HG03558 (cell line): Measurements from ENCODE around the gene ZNF587.
"Not testable (repeated sequence)": the region's sequence is repeated elsewhere in the genome, so short reads cannot be mapped to it uniquely, and the experiment has no call there.

Experiments
- ATAC-seq: cut with Tn5 transposase; IDR thresholded peaks from one replicate; pipeline ENCODE4 v1.9.1; 2021; ENCODE audit warnings: moderate number of reproducible peaks; ENCODE audit not compliant: unreplicated experiment; ENCODE audit errors: extremely low read depth

The ZNF587 gene

DNA sequence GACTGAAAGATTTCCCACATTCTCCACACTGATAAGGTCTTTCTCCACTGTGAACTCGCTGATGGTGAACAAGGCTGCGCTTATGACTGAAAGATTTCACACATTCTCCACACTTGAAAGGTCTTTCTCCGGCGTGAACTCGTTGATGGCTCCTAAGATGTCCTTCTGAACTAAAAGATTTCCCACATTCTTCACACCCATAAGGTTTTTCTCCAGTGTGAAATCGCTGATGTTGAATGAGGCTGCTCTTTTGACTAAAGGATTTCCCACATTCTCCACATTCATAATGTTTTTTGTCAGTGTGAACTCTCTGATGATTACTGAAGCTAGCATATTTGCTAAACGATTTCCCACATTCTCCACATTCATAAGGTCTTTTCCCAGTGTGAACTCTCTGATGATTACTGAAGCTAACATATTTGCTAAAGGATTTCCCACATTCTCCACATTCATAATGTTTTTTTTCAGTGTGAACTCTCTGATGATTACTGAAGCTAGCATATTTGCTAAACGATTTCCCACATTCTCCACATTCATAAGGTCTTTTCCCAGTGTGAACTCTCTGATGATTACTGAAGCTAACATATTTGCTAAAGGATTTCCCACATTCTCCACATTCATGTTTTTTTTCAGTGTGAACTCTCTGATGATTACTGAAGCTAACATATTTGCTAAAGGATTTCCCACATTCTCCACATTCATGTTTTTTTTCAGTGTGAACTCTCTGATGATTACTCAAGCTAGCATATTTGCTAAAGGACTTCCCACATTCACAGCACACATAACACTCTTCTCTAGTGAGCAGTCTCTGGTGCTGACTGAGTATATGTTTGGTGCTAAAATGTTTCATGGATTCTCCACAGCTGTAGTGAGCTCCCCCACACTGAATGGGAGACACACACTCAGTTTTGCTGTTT lies 24.5 kb downstream of the ZNF587 start:
- not testable (repeated sequence) for ATAC-seq

DNA sequence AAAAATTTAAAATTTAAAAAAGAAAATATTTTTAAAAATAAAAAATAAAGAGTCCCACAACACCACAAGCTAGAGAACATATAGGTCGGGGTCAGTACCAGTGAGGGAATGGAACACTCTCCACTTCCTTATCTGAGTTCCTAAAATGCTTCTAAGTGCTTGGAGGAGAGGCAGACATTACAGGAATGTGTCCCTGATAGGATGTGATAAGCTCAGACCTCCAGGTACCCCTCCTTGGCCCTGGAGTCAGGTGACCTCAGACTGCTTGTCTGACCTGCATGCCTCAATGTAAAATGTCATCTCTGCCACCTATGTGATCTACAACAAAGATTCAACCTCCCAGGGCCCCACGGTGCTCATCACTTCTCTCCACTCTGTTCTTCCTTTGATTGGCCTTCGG lies 36.4 kb downstream of the ZNF587 start:
- ATAC-seq, result no peak

DNA sequence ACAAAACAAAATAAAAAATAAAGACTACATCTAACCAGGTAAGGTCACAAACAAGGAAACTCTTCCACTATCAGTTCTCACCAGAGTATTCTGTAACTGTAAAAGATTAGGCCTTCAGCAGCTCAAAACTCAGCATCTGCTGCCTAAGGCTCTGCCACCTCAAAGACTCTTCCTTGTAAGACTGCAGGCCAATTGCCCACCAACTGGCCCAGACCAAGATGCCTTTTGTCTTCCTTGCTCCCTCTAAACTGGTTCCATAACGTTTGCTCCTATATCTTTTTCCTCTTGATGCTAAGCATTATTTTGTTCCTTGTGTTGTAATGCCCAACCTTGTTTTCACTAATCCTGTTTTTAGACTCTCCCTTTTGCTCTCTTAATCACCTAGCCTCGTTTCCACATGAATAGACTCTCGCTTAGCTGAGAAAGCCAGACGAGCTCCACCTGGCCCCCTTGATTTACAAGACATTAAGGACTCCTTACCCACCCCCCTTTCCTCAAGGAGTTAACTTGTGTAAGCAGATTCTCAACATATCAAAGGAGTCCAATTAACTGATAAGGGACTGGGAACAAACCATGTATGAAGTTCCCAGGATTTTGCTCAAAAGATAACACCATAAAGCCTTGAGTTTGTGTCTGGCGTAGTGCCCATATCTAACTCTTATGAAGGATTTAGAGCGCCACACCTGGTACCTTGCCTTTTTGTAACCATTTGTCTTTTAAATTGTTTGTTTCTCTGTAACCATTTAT lies 37.7 kb downstream of the ZNF587 start:
- no peak for ATAC-seq

DNA sequence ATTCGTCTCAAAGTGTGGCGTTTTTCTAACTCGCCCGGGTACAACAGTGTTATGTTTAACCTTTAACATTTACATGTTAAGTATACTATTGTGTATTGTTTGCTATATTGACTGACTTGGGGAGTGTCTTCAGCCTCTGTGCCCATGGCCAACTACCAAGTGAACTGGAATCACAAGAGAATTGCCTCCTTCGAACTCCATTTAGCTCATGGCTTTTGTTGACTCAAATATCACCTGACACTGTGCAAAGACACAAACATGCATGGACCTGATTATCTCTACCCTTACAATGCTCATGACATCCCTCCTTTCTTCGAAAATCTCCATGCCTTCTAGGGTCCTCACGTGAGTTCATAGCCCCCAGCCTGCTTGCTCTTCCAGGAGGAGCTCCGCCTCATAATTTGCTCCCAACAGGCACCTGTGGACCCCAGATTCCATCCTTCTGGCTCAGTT lies 38.5 kb downstream of the ZNF587 start:
- ATAC-seq, result no peak

DNA sequence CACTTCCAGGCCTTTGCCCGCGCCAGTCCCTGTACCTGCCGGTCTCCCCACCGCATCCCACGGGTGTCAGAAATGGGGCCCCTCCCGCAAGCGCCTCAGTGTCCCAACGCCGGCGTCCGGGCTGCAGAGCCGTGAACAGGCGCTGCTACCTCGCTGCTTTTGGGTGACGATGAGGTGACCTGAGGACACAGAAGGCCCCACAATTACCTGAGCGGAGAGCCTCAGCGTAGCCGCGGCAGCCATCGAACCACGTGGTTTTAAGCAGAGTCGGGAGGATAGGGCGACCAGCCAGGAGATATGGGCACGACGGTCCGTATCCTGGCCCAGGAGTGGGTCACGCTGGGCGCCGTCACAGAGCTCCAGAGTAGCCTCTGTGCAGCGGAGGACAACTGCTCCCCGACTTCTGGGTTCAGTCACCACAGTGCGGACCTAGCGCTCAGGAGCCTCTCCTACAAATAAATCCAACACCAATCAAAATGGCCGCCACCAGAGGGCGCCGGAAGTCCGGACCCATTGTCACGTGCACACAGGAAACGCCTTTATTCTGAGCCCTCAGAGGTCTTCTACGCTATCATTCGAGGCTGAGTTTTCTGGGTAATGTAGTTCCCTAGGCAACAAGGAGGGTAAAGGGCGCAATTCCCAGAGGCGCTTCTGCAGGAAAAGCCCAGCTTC lies 39.0 kb downstream of the ZNF587 start, which contains the start of gene ZNF814:
TSS of gene ZNF814 (minus strand) at position 478 of the 672 bp plus-strand sequence. CDS start at position 243, 235 bp downstream.
- ATAC-seq, result no peak

DNA sequence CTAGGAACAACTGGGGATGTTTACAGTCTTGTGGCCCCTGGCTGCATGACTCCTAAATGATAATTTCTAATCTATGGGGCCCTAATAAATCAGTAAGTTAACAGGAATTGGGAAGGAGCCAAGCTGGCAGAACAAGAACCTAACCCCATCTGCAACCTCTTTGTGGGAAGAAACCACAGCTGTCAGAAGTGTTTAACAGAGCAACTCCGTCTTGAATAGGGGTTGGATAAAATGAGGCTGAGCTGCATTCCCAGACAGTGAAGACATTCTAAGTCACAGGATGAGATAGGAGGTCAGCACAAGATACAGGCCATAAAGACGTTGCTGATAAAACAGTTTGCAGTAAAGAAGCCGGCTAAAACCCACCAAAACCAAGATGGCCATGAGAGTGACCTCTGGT lies 41.0 kb downstream of the ZNF587 start:
- ATAC-seq, result not testable (repeated sequence)

DNA sequence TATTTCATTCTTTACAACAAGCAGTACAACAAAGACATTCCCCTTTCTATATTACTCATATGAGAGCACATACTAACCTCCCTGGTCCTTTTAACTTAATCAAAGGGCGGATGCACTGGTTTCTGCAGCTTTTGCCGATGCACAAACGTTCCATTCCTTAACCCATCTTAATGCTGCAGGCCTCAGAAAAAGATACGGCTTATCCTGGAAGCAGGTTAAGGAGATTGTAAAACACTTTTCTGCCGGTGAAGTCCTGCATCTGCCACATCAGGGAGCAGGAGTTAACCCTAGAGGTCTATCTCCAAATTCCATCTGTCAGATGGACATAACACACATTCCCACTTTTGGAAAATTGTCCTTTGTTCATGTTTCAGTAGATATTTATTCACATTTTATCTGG lies 50.7 kb downstream of the ZNF587 start:
- no peak for ATAC-seq

DNA sequence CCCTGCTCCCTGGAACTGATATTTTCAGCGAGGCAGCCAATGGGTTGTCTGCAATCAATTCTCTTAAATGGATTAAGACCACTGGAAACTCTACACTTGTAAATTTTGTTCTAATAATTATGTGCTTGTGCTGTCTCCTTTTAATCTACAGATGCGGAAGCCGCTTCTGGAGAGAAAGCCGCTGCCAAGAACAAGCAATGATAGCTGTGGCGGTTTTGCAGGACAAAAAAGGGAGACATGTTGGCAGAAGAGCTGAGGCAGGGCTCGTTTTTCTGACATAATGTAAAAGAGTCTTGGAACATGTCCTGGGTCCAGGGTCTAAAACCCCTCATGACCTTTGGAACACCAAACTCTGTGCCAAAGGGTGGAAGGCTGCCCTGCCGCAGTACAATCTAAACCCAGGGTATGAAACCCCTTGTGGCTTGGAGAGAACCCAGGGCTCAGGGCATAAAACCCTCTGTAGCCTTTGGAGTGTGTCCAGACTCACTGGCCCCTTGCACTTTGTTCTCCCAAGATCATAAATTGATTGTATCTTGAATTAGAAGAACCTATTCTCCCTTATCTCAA lies 54.0 kb downstream of the ZNF587 start:
- no peak for ATAC-seq

DNA sequence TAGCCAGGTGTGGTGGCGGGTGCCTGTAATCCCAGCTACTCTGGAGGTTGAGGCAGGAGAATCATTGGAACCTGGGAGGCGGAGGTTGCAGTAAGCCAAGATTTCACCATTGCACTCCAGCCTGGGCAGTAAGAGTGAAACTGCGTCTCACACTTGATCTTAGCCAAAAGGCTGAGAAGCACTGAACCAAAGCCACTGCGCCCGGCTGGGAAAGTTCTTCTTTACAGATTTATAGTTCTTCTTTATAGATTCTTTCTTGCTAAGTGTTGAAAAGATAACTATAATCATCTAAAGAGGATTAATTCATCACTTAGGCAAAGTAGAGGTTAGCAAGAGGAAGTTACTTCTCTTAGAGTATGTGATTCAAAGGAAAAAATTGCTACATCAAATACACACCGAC lies 55.6 kb downstream of the ZNF587 start:
- no peak for ATAC-seq

DNA sequence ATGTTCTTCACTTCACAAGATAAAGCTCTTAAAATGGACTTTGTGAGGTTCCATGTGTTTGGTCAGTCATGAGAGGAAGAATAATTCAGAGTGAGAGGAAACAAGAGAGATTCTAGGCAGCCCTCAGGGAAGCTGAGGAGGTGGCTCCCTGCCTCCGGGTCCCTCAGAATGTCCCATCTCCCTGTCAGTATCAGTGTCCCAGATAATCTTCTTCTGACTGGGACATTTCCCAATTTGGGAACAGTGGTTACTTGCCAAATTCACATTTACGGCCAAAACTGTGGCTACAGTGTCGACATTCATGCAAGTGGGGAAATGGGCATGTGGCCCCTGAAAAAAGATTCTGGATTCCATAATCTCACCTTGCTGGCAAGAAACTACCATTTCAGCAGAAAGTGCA lies 57.7 kb downstream of the ZNF587 start:
- no peak for ATAC-seq

DNA sequence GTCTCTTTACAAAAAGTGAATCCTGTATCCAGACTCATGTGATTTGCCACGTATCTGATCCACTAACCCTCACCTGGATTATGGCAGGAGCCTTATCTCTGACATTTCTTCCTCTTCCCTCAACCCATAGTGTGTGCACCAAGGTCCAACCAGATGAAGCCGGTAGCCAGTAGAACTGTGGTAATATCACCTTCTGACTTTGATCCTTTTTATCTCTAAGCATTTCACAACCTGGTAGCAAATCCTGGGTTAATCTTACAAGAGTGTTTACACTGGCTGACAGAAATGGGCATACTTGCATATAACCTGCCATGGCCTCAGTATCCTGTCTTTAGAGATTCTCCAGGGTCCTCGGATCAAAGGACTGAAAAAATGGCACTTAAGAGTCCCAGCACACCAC lies 64.9 kb downstream of the ZNF587 start:
- no peak for ATAC-seq
